Occipital lobe (tissue), 2 donors: ENCODE results near the gene TBC1D8. TPM values are rescaled to one million over a fixed set of nuclear protein-coding genes. Genes with fewer than 3 reads are reported as not detected.

Experiments
- DNase-seq: peaks from one replicate; lab custom pipeline; 2025; lab: John Stamatoyannopoulos, UW
- total RNA-seq: library from RNA; depleted of rRNA; stranded (reverse); fragments of >200 nt; gene quantifications from one replicate; pipeline ENCODE4 v1.2.3, GENCODE V29; 2014

The TBC1D8 gene
- total RNA-seq, 1 donor from 2014 or later: 11.7 TPM

DNA sequence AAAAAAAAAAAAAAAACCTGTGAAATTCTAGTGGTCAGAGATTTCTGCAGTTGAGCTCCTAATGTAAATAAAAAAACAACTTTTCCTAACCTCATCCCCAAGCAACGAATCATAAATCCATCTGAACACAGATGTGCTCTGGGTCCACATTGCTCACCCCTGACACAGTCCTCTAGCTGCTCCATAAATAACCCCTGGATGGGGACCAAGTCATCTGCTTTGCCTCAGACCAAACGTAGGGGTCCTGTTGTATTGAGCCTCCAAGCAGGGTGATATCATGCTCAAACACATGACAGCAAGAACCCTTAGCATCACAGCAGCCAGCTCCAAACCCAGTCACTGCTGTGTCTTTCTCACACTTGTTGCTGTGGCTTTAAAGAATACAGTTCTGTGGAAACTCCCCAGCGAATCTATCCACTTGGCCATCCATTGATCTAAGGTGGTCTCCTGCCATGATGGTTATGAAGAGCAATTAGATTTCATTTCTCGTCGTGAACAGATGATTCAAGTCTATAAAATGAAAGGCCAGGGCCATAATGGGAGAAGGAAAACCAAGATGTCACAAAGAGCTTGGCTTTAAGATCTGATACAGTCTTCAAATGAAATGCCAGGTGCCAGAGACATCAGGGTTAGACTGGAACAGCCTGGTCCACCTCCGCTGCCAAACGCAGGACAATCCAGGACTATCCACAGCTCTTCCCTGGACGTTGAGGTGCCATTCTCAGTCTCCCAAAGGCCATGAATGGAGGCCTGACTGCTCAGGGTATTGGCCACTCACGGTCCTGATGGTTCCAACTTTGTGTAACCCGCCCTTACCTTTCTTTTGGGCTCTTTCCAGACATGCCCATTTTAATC, 39.0 kb downstream of the TBC1D8 start:
- DNase-seq: no peak

DNA sequence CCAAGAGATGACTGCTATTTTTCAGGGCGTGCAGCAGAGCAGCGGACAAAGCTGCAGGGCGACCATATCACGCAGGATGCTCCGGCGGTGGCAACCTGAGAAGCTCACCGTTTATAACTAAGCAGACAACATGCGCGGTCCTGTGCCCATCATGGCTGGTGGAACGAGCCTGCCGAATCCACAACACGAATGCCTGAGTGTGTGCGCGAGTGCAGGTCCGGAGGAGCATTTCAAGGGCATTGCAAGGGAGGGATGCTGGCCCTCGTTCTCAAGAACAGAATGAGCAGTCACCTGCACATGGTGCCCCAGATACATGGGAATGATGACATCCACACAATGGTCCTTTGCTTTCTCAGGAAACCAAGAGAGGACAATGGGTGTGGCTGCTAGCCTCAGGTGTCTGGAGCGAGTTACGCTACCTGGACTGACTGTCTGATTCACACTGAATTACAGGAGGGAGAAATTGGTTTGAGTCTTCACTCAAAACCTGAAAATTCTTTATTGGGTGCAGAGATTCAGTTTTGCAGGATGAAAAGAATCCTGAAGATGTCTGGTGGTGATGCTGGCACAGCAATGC, 39.8 kb downstream of the TBC1D8 start:
- no peak for DNase-seq

GRCh38 chr2:101109451-101110118, 41.6 kb downstream of the TBC1D8 start:
- DNase-seq: no peak

GRCh38 chr2:101108357-101108756, 42.8 kb downstream of the TBC1D8 start:
- DNase-seq: no peak

- DNase-seq: no peak
Measured at GRCh38 chr2:101107241-101107640, 43.9 kb downstream of the TBC1D8 start.

GRCh38 chr2:101106453-101107181, 44.6 kb downstream of the TBC1D8 start:
- no peak for DNase-seq

DNA sequence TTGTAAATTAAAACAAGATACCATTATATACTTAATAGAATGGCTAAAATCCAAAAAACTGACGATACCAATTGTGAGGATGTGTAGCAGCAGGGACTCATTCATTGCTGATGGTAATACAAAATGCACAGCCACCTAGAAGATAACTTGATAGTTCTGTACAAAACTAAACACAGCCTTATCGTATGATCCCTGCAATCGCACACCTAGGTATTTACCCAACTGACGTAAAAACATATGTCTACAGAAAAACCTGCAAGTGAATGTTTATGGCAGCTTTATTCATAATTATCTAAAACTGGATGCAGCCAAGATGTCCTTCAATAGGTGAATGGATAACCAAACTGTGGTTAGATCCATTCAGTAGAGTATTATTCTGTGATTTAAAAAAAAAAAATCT, 45.5 kb downstream of the TBC1D8 start:
- DNase-seq: no peak

DNA sequence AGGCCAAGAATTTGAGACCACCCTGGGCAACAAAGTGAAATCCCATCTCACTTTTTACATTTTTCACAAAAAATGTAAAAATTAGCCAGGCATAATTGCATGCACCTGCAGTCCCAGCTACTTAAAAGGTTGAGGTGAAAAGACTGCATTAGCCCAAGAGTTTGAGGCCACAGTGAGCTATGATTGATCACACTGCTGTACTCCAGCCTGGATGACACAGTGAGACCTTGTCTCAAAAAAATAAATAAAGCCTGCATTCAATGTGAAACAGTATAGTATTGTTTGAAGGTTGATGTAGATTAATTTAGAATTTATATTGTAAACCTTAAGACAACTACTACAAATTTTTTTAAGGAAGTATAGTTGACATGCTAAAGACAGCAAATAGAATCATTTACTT, 53.5 kb downstream of the TBC1D8 start:
- no peak for DNase-seq

GRCh38 chr2:101096619-101097142, 54.5 kb downstream of the TBC1D8 start:
- DNase-seq: no peak

- no peak for DNase-seq
Measured at GRCh38 chr2:101094351-101094750, 56.8 kb downstream of the TBC1D8 start.

GRCh38 chr2:101089942-101090799, 61.0 kb downstream of the TBC1D8 start:
- DNase-seq: no peak

DNA sequence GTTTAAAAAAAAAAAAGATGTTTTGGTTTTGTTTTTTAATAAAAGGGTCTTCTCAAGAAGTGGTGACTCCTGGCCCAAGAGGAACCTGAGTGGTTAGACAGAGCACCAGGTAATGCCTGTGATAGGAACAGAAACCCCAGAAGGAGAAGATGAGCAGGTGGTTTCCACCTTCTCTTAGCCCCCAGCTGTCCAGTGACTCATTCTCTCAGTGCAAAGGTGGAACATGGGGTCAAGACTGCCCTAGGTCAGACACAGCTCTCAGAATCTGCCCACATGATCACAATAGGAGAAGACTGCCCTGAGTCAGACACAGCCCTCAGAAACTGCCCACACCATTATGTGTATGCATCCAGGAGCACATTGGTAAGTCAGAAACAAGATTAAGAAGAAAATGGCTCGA, 61.8 kb downstream of the TBC1D8 start:
- DNase-seq: no peak

- no peak for DNase-seq
Measured at GRCh38 chr2:101087638-101088037, 63.5 kb downstream of the TBC1D8 start.

- DNase-seq: no peak
Measured at GRCh38 chr2:101083613-101084012, 67.6 kb downstream of the TBC1D8 start.

GRCh38 chr2:101082998-101083397, 68.2 kb downstream of the TBC1D8 start:
- DNase-seq: no peak

DNA sequence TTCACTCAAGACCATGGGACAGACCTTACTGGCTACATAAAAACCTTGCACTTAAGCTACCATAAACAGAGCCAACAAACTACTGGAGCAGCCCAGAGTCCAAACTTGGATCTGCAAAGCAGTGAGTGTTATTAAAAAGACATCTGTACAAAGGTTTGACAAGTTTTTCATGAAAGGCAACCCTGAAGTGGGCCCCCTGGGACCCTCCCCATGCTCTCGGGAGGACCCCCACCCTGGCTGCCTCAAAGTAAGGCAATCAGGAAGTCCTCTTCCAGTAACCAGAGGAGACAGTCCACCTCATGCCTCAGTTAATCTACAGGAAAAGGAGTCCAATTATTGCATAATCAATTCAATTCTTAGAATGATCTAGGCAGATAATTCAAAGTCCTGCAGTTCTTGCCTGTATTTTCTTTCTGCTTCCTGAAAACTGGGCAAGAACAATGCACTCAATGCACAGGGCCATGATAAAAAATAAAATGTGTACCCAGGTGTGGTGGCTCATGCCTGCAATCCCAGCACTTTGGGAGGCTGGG, 69.7 kb downstream of the TBC1D8 start:
- no peak for DNase-seq

DNA sequence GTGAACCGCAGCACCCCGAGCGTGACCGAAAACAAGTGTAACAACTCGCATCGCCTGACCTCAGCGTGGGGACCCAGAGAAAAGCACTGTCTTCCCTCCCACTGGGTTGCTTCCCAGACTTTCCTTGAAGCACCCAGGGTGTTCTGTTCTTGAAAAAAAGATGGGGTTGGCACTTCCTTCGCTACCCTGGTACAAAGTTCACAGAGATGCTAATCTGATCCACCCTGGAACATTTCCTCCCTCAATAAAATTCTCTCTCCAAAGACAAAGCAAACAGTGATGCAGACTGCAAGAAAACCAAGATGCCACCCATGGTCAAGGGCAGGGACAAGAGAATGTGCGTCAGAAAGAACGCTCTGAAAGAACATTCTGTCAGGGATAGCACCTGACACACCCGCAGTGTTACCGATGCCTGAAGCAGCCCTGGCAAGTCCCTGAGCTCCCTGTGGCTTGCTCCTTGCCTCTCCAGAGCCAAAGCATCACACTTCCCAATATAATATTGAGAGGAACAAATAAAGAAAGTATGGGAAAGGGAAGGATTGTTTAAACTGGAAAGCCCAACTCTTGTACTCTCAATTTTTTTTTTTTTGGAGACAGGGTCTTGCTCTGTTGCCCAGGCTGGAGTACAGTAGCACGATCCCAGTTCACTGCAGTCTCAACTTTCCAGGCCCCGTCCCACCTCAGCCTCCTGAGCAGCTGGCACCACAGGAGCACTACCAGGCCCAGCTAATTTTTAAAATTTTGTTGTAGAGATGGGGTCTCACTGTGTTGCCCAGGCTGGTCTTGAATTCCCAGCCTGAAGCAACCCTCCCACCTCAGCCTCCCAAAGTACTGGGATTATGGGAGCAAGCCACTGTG, 70.7 kb downstream of the TBC1D8 start:
- no peak for DNase-seq

DNA sequence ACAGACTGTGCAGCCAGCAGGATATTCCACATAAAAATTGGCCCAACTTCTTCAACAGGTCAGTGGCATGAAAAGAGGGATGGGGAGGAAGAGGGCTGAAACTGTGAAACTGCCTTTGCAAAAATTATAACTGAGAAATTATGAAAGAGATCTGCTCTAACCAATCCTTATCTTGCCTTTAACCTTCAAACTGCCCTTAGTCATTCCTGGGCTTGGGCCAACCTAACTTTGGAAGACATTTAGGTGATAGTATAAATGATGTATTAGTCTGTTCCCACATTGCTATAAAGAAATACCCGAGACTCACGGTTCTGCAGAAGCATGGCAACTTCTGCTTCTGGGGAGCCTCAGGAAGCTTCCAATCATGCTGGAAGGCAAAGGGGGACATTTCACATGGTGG, 74.6 kb downstream of the TBC1D8 start:
- DNase-seq: no peak

DNA sequence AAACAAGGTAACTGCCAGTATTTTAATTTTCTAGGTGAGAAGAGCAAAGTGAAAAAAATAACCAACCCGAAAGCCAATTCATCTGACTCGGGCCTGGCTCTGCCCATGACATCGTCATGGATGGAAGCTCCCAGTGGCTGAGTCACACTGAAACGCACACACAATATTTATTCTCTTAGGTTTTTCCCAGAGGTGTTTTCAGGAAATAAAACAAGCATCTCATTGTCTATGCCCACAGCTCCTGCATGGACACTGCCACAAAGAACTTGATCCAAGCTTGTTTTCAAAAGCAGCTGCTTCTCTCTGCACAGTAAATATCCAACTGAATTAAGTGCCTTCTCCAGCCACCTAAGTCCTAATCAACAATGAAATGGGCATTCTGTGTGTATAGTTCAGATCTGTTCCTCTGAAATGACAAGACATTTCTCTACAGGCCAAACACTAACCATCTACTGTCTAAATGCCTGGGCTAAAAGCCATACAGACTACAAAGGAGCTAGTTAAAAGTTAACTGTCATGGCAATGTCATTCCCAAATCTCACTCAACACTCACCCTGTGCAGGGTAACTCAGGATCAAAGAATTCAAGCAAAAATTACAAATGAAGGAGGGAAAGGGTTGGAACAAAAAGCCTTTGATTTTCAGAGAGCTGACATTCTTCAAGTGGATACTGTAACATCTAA, 86.2 kb downstream of the TBC1D8 start:
- no peak for DNase-seq
